HG03457 (cell line): ENCODE results near the gene XAGE3.
"Not testable (repeated sequence)": the region's sequence is repeated elsewhere in the genome, so short reads cannot be mapped to it uniquely, and the experiment has no call there.

Source experiments
- ATAC-seq: cut with Tn5 transposase; IDR thresholded peaks from one replicate; pipeline ENCODE4 v1.9.1; 2021; ENCODE audit warnings: moderate number of reproducible peaks; ENCODE audit not compliant: unreplicated experiment

The XAGE3 gene

GRCh38 chrX:52867610-52868348 lies at the start of gene XAGE3:
Gene XAGE3 (minus strand): TSS chrX:52868083. CDS start chrX:52867133, 950 bp downstream.
- no peak for ATAC-seq

- not testable (repeated sequence) for ATAC-seq
Observed at GRCh38 chrX:52914704-52915103, 46.8 kb upstream of the XAGE3 start.

GRCh38 chrX:52913681-52914080 lies 45.8 kb upstream of the XAGE3 start:
- ATAC-seq, result not testable (repeated sequence)

GRCh38 chrX:52909313-52909969 lies 41.6 kb upstream of the XAGE3 start:
- ATAC-seq, result not testable (repeated sequence)

- not testable (repeated sequence) for ATAC-seq
Observed at GRCh38 chrX:52907900-52908299, 40.0 kb upstream of the XAGE3 start.

GRCh38 chrX:52907137-52907536 lies 39.3 kb upstream of the XAGE3 start:
- not testable (repeated sequence) for ATAC-seq

- ATAC-seq, result not testable (repeated sequence)
Observed at GRCh38 chrX:52906072-52906471, 38.2 kb upstream of the XAGE3 start.

GRCh38 chrX:52905531-52905930 lies 37.6 kb upstream of the XAGE3 start:
- ATAC-seq, result not testable (repeated sequence)

- ATAC-seq, result peak; percentile 76
Observed at GRCh38 chrX:52896855-52897709, 29.2 kb upstream of the XAGE3 start, which contains the start of gene FAM156B. Gene FAM156B (plus strand): TSS chrX:52897330. CDS start chrX:52907226, 9,896 bp downstream.

- ATAC-seq, result peak; percentile 28
Observed at GRCh38 chrX:52896438-52896837, 28.6 kb upstream of the XAGE3 start.

- not testable (repeated sequence) for ATAC-seq
Observed at GRCh38 chrX:52888090-52888489, 20.2 kb upstream of the XAGE3 start.

- ATAC-seq, result not testable (repeated sequence)
Observed at GRCh38 chrX:52887459-52887858, 19.6 kb upstream of the XAGE3 start.

GRCh38 chrX:52876386-52876785 lies 8.5 kb upstream of the XAGE3 start:
- not testable (repeated sequence) for ATAC-seq

GRCh38 chrX:52875436-52875835 lies 7.6 kb upstream of the XAGE3 start:
- not testable (repeated sequence) for ATAC-seq

- no peak for ATAC-seq
Observed at GRCh38 chrX:52874661-52875060, 6.8 kb upstream of the XAGE3 start.

- ATAC-seq, result not testable (repeated sequence)
Observed at GRCh38 chrX:52873825-52874224, 5.9 kb upstream of the XAGE3 start.

GRCh38 chrX:52870046-52870445 lies 2.2 kb upstream of the XAGE3 start:
- ATAC-seq, result no peak

GRCh38 chrX:52865343-52865998 lies 2.4 kb downstream of the XAGE3 start:
- no peak for ATAC-seq

- ATAC-seq, result not testable (repeated sequence)
Observed at GRCh38 chrX:52856991-52857525, 10.8 kb downstream of the XAGE3 start.

- no peak for ATAC-seq
Observed at GRCh38 chrX:52852110-52852860, 15.6 kb downstream of the XAGE3 start.
